ENCODE results near the gene VENTX. TPM values are rescaled to one million over a fixed set of nuclear protein-coding genes. Genes with fewer than 3 reads are reported as not detected.

The VENTX gene
- total and polyA plus RNA-seq, 2 experiments from 2014 or later, result not detected

DNA sequence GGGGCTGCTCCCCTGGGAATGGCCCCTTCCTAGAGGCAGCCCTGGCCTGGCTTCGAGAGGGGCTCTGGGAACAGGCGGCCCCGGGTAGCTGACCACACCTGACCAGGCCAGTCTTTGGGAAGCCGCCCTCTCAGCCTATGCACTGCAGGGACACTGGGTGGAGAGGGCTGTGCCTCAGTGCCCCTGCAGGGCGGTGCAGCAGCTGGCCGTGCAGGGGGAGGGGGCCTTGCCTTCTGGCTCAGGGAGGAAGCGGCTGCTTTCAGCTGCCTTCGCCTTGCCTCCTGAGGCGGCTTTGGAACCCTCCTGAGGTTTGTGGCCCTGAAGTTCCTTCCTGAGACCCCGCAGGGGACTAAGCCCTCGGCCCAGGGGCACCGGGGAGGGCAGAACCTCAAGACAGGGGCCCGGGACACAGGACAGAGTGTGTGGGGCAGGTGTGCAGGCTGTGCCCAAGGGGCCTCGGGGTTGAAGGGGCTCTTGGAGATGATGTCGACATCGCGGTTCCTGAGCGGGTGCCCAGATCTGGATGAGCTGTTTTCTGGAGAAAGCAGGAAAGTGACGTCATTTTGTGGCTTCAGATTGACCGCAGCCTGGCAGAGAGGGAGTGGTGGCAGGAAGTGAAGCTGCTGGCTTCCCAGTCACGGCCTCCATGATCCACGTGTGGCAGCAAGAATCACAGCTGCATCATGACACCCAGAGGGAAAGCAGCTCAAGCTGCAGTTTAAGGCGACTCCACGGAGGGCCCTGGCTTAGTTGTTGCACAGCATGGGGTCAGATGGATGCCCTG lies 21.4 kb downstream of the VENTX start:
- Histone ChIP-seq H3K36me3 (no peaks in the 10 kb centered on the region), H3K9me3 (ENCODE audit: low read depth) (no peaks in the 10 kb centered on the region), H3K27ac (no peak overlapping the region), H3K4me3 (no peak overlapping the region), H3K4me1 (ENCODE audit: low read depth) (peaks cover 5% of the 10 kb centered on the region), H3K27me3 (no peaks in the 10 kb centered on the region)
- DNase-seq (ENCODE audit: low read depth in 1 of 2, low spot score in 1 of 2), result peak in 1 of 2 donors; percentile 99
- TF ChIP-seq, protein P1, sequence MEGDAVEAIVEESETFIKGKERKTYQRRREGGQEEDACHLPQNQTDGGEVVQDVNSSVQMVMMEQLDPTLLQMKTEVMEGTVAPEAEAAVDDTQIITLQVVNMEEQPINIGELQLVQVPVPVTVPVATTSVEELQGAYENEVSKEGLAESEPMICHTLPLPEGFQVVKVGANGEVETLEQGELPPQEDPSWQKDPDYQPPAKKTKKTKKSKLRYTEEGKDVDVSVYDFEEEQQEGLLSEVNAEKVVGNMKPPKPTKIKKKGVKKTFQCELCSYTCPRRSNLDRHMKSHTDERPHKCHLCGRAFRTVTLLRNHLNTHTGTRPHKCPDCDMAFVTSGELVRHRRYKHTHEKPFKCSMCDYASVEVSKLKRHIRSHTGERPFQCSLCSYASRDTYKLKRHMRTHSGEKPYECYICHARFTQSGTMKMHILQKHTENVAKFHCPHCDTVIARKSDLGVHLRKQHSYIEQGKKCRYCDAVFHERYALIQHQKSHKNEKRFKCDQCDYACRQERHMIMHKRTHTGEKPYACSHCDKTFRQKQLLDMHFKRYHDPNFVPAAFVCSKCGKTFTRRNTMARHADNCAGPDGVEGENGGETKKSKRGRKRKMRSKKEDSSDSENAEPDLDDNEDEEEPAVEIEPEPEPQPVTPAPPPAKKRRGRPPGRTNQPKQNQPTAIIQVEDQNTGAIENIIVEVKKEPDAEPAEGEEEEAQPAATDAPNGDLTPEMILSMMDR (IDR thresholded peaks at IDR 0.05; ENCODE audit: low read depth, low read length), result no peak

DNA sequence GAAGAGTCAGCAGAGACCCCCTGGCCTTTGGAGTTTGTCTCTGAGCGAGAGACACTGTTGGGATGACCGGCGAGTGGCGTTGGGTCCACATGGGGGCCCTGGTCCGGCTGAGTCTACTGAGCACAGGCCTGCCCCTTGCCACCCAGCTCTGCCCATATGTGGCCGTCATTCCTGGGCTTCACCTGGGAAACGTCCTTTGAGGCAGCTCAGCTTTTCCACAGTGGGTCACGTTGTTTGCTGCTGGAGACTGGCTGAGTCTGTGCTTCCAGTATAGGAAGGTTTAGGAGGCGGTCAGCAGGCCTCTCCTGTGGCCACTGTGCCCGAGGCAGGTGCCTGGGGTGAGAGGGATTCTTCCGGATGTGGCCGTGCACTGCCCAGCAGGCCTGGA lies 21.9 kb downstream of the VENTX start:
- no peaks in the 10 kb centered on the region for H3K9me3 ChIP-seq (ENCODE audit: low read depth)
- H3K4me1 ChIP-seq (ENCODE audit: low read depth), result peaks cover 5% of the 10 kb centered on the region
- TF ChIP-seq, protein P1 (IDR thresholded peaks at IDR 0.05; ENCODE audit: low read depth, low read length), result no peak
- H3K4me3 ChIP-seq, result no peak overlapping the region
- H3K36me3 ChIP-seq, result no peaks in the 10 kb centered on the region
- no peak for DNase-seq (ENCODE audit: low read depth in 1 of 2, low spot score in 1 of 2)
- H3K27me3 ChIP-seq, result no peaks in the 10 kb centered on the region
- no peak overlapping the region for H3K27ac ChIP-seq

GRCh38 chr10:133260895-133261725 lies 23.5 kb downstream of the VENTX start:
- Histone ChIP-seq H3K27ac (peak overlapping the region; percentile 30), H3K27me3 (no peaks in the 10 kb centered on the region), H3K9me3 (ENCODE audit: low read depth) (no peaks in the 10 kb centered on the region), H3K4me3 (peak overlapping the region; percentile 94), H3K36me3 (no peaks in the 10 kb centered on the region), H3K4me1 (ENCODE audit: low read depth) (peaks cover 5% of the 10 kb centered on the region)
- TF ChIP-seq, protein P1 (IDR thresholded peaks at IDR 0.05; ENCODE audit: low read depth, low read length), result no peak
- DNase-seq (ENCODE audit: low read depth in 1 of 2, low spot score in 1 of 2), result peak in 1 of 2 donors; percentile 49

DNA sequence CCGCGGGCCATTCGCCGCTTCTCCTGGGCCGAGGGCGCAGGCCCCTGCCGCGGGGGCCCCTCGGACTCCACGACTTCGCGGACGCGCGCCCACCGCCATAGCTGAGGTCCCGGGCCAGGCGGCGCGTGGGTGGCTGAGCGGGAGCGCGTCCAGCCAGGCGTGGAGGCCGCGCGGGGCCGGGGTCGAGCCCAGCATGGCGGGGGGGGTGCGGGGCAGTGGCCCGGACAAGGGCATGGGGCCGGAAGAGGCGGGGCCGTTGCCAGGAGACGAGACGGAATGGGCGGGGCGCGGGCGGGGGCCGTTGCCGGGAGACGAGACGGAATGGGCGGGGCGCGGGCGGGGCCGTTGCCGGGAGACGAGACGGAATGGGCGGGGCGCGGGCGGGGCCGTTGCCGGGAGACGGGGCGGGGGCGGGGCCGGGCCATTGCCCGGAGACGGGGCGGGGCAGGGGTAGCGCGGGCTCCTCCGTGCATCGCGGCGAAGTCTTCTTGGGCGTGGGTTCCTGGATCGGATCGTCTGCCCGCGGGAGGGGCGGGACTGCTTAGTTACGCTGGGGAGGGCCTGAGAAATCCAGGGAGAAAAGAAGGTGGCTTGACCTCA lies 24.2 kb downstream of the VENTX start:
- Histone ChIP-seq H3K27me3 (no peaks in the 10 kb centered on the region), H3K4me3 (peak overlapping the region; percentile 94), H3K27ac (peak overlapping the region; percentile 30), H3K4me1 (ENCODE audit: low read depth) (peaks cover 5% of the 10 kb centered on the region), H3K36me3 (no peaks in the 10 kb centered on the region), H3K9me3 (ENCODE audit: low read depth) (no peaks in the 10 kb centered on the region)
- TF ChIP-seq, protein P1 (IDR thresholded peaks at IDR 0.05; ENCODE audit: low read depth, low read length), result no peak
- DNase-seq (ENCODE audit: low read depth in 1 of 2, low spot score in 1 of 2), result peak; percentile 74 to 79

DNA sequence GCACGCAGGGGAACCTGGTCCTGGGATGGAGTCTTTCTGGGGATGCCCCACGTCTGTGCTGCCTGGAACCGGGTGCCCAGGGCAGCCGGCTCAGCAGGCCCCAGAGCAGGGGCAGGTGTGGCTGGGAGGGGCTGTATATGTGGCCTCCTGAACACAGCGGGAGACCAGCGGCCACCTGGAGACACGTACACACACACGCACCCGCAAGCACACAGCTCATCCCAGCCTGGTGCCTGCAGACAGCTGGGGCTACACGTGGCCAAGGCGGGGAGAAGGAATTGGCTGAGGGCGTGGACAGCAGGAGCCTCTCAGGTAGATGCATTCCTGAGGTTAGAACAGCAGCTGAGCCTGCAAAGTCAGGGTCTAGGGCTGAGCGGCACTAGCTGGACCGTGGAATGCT lies 25.0 kb downstream of the VENTX start:
- H3K27ac ChIP-seq, result no peak overlapping the region
- H3K9me3 ChIP-seq (ENCODE audit: low read depth), result no peaks in the 10 kb centered on the region
- no peak overlapping the region for H3K4me3 ChIP-seq
- no peak for DNase-seq (ENCODE audit: low read depth in 1 of 2, low spot score in 1 of 2)
- H3K36me3 ChIP-seq, result no peaks in the 10 kb centered on the region
- no peaks in the 10 kb centered on the region for H3K27me3 ChIP-seq
- H3K4me1 ChIP-seq (ENCODE audit: low read depth), result peaks cover 5% of the 10 kb centered on the region
- TF ChIP-seq, protein P1 (IDR thresholded peaks at IDR 0.05; ENCODE audit: low read depth, low read length), result no peak

All from cardiac muscle cell (in vitro differentiated cells and primary cell).